Measurements from ENCODE around the gene CFAP97D1. TPM values are rescaled to one million over a fixed set of nuclear protein-coding genes. Genes with fewer than 3 reads are reported as not detected.

Gene CFAP97D1
- total RNA-seq, 1 experiment from 2014 or later = 0.18 TPM

GRCh38 chr17:43782913-43783680 lies 2.9 kb downstream of the CFAP97D1 start:
- peaks cover 20% of the 10 kb centered on the region for H3K4me1 ChIP-seq
- Mint-ChIP-seq H3K4me3 (ENCODE audit: unreplicated experiment) (no peak overlapping the region), H3K4me1 (ENCODE audit: low read depth, unreplicated experiment) (peaks cover 21% of the 10 kb centered on the region), H3K9me3 (ENCODE audit: unreplicated experiment) (no peaks in the 10 kb centered on the region), H3K27ac (ENCODE audit: unreplicated experiment) (no peak overlapping the region), H3K36me3 (ENCODE audit: insufficient read depth, unreplicated experiment) (peaks cover 7% of the 10 kb centered on the region), H3K27me3 (ENCODE audit: insufficient read depth, unreplicated experiment) (no peaks in the 10 kb centered on the region)
- ChIA-PET POLR2A (no interaction called here), CTCF (no interaction called here)
- no peaks in the 10 kb centered on the region for H3K9me3 ChIP-seq
- no peak for TF ChIP-seq CTCF (IDR thresholded peaks at IDR 0.05; ENCODE audit: insufficient read depth in 1 of 2, low read depth in 1 of 2, low read length in 1 of 2, severe bottlenecking in 1 of 2, unreplicated experiment in 1 of 2)
- no peaks in the 10 kb centered on the region for H3K27me3 ChIP-seq (replicated peaks; ENCODE audit: control insufficient read depth, insufficient read depth, low read length)
- no peak overlapping the region for H3K4me3 ChIP-seq (ENCODE audit: low read depth, low read length)
- BruUV-seq (replicated peaks) = no TSS peak
- no peaks in the 10 kb centered on the region for H3K36me3 ChIP-seq (ENCODE audit: control insufficient read depth, insufficient read depth, low read length)
- intact Hi-C loops (cut with micrococcal nuclease; ENCODE audit: unreplicated experiment) = no loop called here
- DNase-seq = no peak

- intact Hi-C loops (cut with micrococcal nuclease; ENCODE audit: unreplicated experiment) = no loop called here
- CTCF ChIA-PET = no interaction called here
- peaks cover 20% of the 10 kb centered on the region for H3K4me1 ChIP-seq
- POLR2A ChIA-PET = no interaction called here
- H3K27ac Mint-ChIP-seq (ENCODE audit: unreplicated experiment) = no peak overlapping the region
- TF ChIP-seq CTCF (IDR thresholded peaks at IDR 0.05; ENCODE audit: insufficient read depth in 1 of 2, low read depth in 1 of 2, low read length in 1 of 2, severe bottlenecking in 1 of 2, unreplicated experiment in 1 of 2) = no peak
- H3K27me3 ChIP-seq (replicated peaks; ENCODE audit: control insufficient read depth, insufficient read depth, low read length) = no peaks in the 10 kb centered on the region
- no peak for DNase-seq
- no peak overlapping the region for H3K4me3 Mint-ChIP-seq (ENCODE audit: unreplicated experiment)
- no peak overlapping the region for H3K4me3 ChIP-seq (ENCODE audit: low read depth, low read length)
- H3K4me1 Mint-ChIP-seq (ENCODE audit: low read depth, unreplicated experiment) = peaks cover 20% of the 10 kb centered on the region
- H3K9me3 ChIP-seq = no peaks in the 10 kb centered on the region
- no peaks in the 10 kb centered on the region for H3K9me3 Mint-ChIP-seq (ENCODE audit: unreplicated experiment)
- H3K27me3 Mint-ChIP-seq (ENCODE audit: insufficient read depth, unreplicated experiment) = no peaks in the 10 kb centered on the region
- no peaks in the 10 kb centered on the region for H3K36me3 ChIP-seq (ENCODE audit: control insufficient read depth, insufficient read depth, low read length)
- no peaks in the 10 kb centered on the region for H3K36me3 Mint-ChIP-seq (ENCODE audit: insufficient read depth, unreplicated experiment)
- BruUV-seq (replicated peaks) = no TSS peak
These were observed 3.8 kb downstream of the CFAP97D1 start for GRCh38 chr17:43784068-43784467.

- H3K9me3 Mint-ChIP-seq (ENCODE audit: unreplicated experiment) = no peaks in the 10 kb centered on the region
- H3K4me3 Mint-ChIP-seq (ENCODE audit: unreplicated experiment) = no peak overlapping the region
- H3K27ac Mint-ChIP-seq (ENCODE audit: unreplicated experiment) = no peak overlapping the region
- H3K9me3 ChIP-seq = no peaks in the 10 kb centered on the region
- H3K4me1 Mint-ChIP-seq (ENCODE audit: low read depth, unreplicated experiment) = peaks cover 14% of the 10 kb centered on the region
- no peaks in the 10 kb centered on the region for H3K36me3 ChIP-seq (ENCODE audit: control insufficient read depth, insufficient read depth, low read length)
- no peak for DNase-seq
- CTCF ChIA-PET = no interaction called here
- POLR2A ChIA-PET = no interaction called here
- H3K27me3 ChIP-seq (replicated peaks; ENCODE audit: control insufficient read depth, insufficient read depth, low read length) = no peaks in the 10 kb centered on the region
- no peaks in the 10 kb centered on the region for H3K36me3 Mint-ChIP-seq (ENCODE audit: insufficient read depth, unreplicated experiment)
- no peaks in the 10 kb centered on the region for H3K27me3 Mint-ChIP-seq (ENCODE audit: insufficient read depth, unreplicated experiment)
- TF ChIP-seq CTCF (IDR thresholded peaks at IDR 0.05; ENCODE audit: insufficient read depth in 1 of 2, low read depth in 1 of 2, low read length in 1 of 2, severe bottlenecking in 1 of 2, unreplicated experiment in 1 of 2) = no peak
- BruUV-seq (replicated peaks) = no TSS peak
- intact Hi-C loops (cut with micrococcal nuclease; ENCODE audit: unreplicated experiment) = no loop called here
- no peak overlapping the region for H3K4me3 ChIP-seq (ENCODE audit: low read depth, low read length)
- H3K4me1 ChIP-seq = peaks cover 14% of the 10 kb centered on the region
These were observed 4.4 kb downstream of the CFAP97D1 start for GRCh38 chr17:43784628-43785101.

Measured in Caco-2 (cell line).